OCI-M1 (cell line): ENCODE measurements around the gene SUN2.

Experiments used
- DNase-seq: peaks from one replicate; lab custom pipeline; 2025; lab: John Stamatoyannopoulos, UW

The SUN2 gene

GRCh38 chr22:38733724-38734381 is 21.9 kb downstream of the SUN2 start:
- DNase-seq = no peak

DNA sequence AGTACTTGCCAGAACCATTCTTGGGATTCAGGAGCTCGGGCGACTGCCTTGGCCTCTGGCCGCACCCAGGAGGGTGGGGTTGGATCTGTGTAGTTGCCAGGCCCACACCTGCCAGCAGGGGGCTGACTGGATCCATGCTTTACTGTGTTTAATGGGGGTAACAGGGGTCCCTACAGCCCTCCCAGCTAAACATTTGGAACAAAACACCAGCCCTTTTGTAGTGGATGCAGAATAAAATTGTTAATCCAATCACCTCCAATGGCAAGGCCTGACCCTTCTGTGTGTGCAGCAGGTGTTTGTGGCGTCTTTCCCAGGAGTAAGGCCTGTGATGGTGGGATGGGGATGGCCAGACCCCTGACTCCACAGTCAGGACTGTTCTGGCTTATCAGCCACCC is 22.5 kb downstream of the SUN2 start:
- DNase-seq = peak; percentile 25

DNA sequence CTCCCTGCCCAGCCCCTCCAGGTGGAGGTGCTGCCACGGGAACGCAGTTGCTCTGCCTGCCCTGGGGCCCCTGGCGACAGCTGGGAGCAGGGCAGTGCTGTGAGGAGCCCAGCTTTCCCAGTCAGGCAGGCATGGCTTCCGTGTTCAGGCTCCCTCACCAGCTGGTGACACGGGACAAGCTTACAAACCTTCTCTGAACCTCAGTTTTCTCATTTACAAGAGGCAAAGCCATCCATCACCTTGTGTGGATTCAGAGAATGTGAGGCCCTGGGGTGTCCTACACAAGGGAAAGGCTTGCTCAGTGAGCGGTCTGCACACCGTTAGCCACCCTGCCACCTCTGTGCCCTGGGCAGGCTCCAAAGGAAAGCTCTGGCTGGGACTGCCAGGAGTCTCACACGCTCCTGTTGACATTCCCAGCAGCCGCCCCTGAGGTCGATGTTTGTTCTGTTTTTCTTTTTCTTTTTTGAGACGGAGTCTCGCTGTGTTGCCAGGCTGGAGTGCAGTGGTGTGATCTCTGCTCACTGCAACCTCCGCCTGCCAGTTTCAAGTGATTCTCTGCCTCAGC is 23.5 kb downstream of the SUN2 start:
- DNase-seq = no peak

DNA sequence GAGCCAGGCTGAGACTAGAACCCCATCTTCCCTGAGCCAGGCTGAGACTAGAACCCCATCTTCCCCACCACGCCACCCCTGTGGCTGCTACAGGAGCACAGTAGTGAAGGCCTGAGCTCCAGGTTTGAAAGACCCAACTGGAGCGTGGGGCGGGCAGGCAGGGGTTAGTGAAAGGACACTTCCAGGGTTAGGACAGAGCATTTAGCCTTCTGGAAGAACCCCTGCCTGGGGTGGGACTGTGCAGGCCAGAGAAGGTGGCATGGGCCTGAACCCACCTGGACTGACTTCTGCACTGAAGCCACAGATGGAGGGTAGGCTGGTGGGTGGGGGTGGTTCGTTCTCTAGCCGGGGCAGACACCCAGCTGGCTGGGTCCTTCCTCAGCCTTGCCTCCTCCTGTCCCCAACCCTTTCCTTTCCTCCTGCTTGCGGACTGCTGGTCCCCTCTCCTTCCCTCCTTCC is 24.1 kb downstream of the SUN2 start:
- no peak for DNase-seq

- DNase-seq = no peak
Measured at GRCh38 chr22:38730411-38730871, 25.4 kb downstream of the SUN2 start.

DNA sequence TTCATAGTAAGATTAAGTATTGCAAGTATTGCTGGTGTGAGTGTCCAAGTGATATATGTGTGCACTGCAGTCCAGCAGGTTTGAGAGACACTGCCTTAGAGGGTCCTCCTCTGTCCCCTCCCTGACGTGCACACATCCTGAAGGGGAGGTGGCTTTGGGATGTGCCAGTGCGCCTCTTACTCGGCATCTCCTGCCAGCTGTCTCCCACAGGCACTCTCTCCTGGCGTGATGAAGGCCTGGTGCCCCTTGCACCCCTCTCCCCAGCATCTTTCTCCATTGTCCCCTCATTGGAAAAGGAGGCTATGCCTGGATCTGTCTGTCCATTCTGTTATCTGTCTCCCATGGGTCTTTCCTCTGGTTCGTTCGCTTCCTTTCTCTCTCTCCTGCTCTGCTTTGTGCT is 25.9 kb downstream of the SUN2 start:
- DNase-seq = no peak

DNA sequence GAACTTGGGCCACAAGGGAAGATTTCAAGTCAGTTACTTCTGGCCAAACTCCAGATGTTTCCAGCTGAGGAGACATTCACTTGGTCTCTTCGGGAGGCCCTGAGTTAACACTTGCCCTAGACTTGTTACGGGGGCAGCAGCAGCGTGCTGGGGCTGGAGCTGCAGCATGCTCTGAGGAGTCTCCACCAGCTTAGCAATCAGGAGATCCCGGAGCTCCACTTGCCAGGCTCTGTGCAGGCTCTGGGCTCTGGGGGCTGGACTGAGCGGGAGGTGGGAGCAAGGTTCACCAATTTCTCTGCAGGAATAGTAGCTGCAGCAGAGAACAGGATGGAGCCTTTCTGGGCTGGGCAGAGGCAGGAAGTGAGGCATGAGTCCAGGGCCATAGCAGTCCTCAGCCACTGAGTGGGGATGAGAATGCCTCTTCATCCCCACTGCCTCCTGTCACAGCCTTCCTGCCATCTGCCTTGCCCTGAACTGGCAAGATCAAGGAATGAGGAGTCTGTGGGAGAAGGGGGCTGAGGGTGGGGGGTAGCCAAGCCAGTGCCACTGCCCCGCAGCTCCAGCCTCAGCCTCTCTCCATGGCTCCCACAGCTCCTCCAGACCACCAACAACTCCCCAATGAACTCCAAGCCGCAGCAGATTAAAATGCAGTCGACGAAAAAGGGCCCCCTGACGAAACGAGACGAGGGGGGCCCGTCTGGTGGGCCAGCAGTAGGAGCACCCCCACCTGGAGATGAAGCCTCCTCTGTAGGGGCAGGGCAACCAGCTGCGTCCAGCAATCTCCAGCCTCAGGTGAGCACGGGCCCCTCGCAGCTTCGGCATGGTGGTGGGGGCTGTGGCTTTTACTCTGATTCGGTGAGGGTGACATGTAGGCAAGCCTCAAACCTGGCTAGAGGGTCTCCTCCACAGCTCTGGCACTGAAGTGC is 26.7 kb downstream of the SUN2 start:
- no peak for DNase-seq

DNA sequence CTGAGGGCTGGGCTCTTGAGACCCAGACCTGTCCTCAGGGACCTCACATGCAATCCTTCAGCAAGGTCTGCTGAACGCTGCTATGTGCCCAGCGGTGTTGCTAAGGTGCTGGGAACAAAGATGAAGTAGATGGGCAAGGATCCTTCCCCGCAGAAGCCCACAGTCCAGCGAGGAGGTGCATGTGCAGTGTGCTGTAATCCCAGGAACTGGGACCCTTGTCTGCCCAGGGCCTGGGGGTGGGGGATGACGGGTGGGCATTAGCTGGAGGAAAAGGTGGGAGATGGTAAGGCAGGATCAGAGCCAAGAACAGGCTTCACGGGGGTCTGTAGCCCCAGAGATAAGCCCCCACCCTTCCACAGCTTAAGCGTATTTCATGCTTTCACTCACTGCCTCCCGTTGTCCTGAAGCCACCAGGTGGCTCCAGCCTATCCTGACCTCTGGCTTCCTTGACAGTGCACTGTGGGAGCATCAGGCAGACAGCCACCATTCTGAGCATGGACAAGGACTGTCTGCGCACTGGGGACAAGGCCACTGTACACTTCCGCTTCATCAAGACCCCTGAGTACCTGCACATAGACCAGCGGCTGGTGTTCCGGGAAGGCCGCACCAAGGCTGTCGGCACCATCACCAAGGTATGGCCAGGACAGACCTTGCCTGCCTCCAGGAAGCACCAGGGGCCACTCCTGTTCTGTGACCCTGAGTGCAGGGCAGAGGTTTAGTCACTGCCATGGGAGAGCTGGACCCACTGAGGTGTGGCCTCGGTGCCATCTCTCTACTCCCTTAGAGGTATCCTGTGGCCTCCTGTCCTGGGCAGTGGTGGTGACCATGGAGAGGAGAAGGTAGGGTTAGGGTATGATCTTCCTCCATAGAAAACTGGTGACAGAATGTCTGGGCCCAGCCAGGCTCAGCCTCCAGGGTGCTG is 28.0 kb downstream of the SUN2 start:
- no peak for DNase-seq

DNA sequence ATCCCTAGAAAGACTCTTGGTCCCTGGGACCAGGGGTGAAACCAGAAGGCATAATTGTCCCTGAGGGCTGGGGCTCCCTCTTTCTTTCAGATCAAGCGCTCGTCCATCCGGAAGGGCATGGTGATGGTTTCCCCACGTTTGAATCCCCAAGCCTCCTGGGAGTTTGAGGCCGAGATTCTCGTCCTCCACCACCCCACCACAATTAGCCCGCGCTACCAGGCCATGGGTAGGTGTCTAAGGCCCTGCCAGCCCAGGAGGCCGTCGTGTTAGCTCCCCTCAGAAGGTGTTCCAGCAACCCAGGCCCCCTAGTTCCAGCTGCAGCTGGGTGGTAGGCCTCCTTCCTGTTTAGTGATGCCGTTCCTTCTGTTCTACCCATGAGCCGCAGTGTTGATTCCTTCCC is 28.7 kb downstream of the SUN2 start:
- no peak for DNase-seq

- DNase-seq = no peak
Measured at GRCh38 chr22:38725900-38726655, 29.7 kb downstream of the SUN2 start.

GRCh38 chr22:38724926-38725571 is 30.7 kb downstream of the SUN2 start:
- peak; percentile 37 for DNase-seq

- DNase-seq = no peak
Measured at GRCh38 chr22:38724176-38724575, 31.6 kb downstream of the SUN2 start.

DNA sequence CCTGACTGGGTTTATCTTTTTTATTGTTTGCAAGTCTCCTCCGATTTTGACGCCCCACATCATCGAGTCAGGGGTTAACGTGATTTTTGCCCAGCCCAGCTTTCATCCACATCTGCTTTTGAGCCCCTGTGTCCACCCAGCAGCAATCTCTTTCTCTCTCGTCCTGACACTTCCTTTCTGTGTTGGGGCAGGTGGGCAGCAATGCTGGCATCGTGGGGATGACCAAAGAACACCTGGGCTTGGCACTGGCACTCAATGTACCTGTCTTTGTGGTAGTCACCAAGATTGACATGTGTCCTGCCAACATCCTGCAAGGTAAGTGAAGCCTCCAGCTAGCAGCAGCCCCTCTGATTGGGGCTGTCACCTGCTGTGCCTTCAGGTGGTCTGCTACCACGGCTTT is 34.2 kb downstream of the SUN2 start:
- DNase-seq = no peak

DNA sequence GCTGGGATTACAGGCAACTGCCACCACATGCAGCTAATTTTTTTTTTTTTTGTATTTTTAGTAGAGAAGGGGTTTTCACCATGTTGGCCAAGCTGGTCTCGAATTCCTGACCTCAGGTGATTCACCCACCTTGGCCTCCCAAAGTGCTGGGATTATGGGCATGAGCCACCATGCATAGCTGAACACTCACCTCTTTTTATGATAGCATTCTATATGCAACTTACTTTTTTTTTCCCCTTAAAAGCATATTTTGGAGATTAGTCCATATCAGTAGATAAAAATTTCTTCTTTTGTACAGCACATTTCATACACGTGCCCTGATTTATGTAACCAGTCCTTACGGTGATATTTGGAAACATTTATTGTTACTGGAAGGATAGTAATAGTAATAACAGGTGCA is 35.4 kb downstream of the SUN2 start:
- DNase-seq = no peak

DNA sequence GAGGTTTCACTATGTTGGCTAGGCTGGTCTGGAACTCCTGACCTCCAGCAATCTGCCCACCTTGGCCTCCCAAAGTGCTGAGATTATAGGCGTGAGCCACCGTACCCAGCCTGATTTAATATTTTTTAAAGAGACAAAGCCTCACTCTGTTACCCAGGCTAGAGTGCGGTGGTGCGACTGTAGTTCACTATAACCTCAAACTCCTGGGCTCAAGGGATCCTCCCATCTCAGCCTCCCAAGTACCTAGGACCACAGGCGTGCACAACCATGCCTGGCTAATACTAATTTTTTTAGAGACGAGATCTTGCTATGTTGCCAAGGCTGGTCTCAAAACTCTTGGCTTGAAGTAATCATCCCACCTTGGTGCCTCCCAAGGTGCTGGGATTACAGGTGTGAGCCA is 36.6 kb downstream of the SUN2 start:
- DNase-seq = no peak

DNA sequence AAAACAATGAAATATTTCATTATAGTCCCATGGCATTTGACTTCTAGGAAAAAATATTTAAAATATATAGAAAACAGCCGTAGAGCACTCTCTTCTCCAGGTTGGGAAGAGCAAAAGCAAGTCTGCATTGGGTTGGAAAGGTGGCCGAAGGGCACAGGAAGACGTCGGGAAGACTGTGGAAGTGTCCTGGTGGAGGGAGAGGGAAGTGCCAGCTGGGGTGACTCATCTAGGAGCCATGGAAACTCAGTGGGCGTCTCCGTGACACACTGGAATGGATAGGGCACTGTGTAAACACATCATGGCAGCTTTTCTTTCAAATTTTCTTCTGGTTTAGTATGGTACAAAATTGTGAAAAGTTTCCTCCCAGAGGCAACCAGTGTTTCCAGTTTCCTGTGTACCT is 37.4 kb downstream of the SUN2 start:
- no peak for DNase-seq

GRCh38 chr22:38717244-38717643 is 38.6 kb downstream of the SUN2 start:
- DNase-seq = no peak

GRCh38 chr22:38716826-38717225 is 39.0 kb downstream of the SUN2 start:
- no peak for DNase-seq

- no peak for DNase-seq
Measured at GRCh38 chr22:38716271-38716670, 39.5 kb downstream of the SUN2 start.

- DNase-seq = no peak
Measured at GRCh38 chr22:38715852-38716251, 39.9 kb downstream of the SUN2 start.
